Measurements from ENCODE around the gene HOXB9.

The HOXB9 gene

DNA sequence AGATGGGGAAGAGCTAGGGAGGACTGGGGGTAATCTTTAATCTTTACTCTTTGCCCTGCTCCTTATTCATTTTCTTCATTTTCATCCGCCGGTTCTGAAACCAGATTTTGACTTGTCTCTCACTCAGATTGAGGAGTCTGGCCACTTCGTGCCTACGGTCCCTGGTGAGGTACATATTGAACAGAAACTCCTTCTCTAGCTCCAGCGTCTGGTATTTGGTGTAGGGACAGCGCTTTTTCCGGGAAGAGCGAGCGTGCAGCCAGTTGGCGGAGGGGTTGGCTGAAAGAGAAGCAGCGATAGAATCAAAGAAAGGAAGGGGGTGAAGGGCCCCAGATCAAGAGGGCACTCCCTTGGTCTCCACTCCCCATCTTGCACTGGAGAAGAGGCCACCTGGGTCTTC lies 3.3 kb downstream of the HOXB9 start:
- H3K27me3 ChIP-seq = peaks cover 100% of the 10 kb centered on the region in 11 experiments
- no peak for TF ChIP-seq Cebpa-rat (IDR thresholded peaks at IDR 0.05)

DNA sequence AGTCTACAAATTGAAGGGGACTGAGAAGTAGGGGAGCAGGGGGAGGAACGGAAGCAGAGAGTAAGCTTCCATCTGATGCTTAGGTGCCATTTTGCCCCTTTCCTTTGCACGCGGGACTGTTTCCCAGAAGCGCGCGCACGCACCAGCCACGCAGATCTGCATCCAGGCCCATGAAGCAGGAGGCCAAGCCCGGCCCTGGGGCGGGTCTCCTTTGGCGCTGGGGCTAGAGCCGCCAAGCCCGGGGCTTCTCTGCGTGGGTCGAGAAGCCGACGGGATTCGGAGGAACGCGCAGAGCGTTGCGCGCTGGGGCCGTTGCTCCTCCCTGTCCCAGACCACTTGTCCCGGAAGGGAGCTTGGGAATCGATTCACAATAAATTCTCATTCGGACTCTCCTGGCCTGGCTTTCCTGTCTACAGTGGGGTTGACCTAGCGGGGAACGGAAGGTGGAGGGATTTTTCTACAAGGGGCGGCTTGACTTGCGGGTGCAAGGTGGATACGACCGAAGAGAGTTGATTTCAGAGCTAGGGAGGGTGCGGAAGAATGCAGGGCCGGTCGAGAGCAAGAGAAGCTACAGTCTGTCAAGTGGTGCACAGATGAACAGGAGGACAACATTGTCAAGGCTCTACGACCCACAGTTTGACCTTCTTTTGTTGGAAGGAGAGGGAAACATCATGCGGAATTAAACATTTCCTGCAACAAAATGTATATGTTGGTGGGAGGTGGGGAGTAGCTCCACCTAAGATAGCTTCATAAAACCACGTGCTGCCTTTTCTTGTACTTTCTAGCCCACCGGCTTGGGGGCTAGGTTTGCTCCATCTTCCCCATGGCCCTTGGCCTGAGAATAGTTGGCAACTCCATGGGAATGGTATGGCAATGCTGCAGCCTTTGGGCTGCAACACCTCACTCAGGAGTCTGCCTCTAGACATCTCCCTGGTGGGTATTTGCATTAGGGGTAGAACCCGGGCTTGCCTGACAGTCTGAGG lies 4.5 kb downstream of the HOXB9 start:
- Histone ChIP-seq H4K20me1 (peaks cover 0 to 96% (median 92%) of the 10 kb centered on the region in 11 experiments; a peak in 18 of 22 replicates), H3K4me2 (no peak overlapping the region), H3K27ac (no peak overlapping the region), H3K4me1 (peaks cover 9 to 16% (median 14%) of the 10 kb centered on the region in 10 experiments; a peak in 13 of 20 replicates), H3K4me3 (no peak overlapping the region), H3K9ac (no peak overlapping the region), H3K9me3 (replicated peaks in 1 of 11) (no peaks in the 10 kb centered on the region), H3K36me3 (no peaks in the 10 kb centered on the region), H3K27me3 (peaks cover 100% of the 10 kb centered on the region in 11 experiments)
- no peak for TF ChIP-seq Cebpa-rat (IDR thresholded peaks at IDR 0.05)

More for the DNA sequence above, 3.3 kb downstream of the HOXB9 start:
- H3K27ac ChIP-seq = no peak overlapping the region
- no peaks in the 10 kb centered on the region for H3K9me3 ChIP-seq (replicated peaks in 1 of 11)
- no peak overlapping the region for H3K9ac ChIP-seq
- no peak overlapping the region for H3K4me2 ChIP-seq
- peaks cover 0 to 96% (median 92%) of the 10 kb centered on the region in 11 experiments; a peak in 18 of 22 replicates for H4K20me1 ChIP-seq
- no peak overlapping the region for H3K4me3 ChIP-seq
- no peaks in the 10 kb centered on the region for H3K36me3 ChIP-seq
- peaks cover 9 to 18% (median 14%) of the 10 kb centered on the region in 10 experiments; a peak in 13 of 20 replicates for H3K4me1 ChIP-seq

DNA sequence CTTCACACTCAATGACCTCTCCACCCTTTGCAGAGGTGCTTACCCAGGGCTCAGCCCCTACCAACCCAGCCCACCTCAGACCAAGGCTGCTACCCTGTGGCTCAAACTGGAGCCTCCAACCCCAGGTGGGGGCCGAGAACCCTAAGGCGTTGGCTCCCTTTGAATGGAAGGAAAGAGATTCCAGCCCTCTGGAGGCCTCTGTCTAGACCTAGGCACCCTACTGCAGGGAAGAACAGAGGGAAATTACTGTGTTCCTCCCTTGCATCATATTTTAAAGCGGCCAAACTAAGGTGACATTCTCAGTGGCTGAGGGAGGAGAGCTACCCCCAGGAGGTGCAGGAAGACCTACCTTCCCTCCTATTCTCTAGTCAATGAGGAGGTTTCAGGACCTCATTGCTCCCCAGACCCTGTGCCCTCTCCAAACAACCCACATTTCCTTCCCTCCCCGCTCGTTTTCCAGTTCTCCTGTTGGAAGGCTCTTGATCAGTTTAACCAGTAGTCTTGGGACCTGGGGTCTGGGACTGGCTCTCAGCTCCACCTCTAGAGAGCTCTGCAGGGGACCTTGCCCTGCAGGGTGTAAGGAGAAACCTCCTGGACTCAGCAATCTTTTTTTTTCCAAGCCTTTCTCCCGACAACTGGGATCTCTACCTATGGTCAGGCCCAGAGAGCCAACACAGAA lies 5.6 kb downstream of the HOXB9 start:
- H3K4me1 ChIP-seq = peaks cover 5 to 10% (median 9%) of the 10 kb centered on the region in 10 experiments; a peak in 13 of 20 replicates
- no peaks in the 10 kb centered on the region for H3K36me3 ChIP-seq
- H3K9ac ChIP-seq = no peak overlapping the region
- H3K4me3 ChIP-seq = no peak overlapping the region
- no peaks in the 10 kb centered on the region for H3K9me3 ChIP-seq (replicated peaks in 1 of 11)
- H3K27me3 ChIP-seq = peaks cover 100% of the 10 kb centered on the region in 11 experiments
- no peak overlapping the region for H3K27ac ChIP-seq
- no peak overlapping the region for H3K4me2 ChIP-seq
- TF ChIP-seq Cebpa-rat (IDR thresholded peaks at IDR 0.05) = no peak
- H4K20me1 ChIP-seq = peaks cover 0 to 97% (median 94%) of the 10 kb centered on the region in 11 experiments; a peak in 18 of 22 replicates

DNA sequence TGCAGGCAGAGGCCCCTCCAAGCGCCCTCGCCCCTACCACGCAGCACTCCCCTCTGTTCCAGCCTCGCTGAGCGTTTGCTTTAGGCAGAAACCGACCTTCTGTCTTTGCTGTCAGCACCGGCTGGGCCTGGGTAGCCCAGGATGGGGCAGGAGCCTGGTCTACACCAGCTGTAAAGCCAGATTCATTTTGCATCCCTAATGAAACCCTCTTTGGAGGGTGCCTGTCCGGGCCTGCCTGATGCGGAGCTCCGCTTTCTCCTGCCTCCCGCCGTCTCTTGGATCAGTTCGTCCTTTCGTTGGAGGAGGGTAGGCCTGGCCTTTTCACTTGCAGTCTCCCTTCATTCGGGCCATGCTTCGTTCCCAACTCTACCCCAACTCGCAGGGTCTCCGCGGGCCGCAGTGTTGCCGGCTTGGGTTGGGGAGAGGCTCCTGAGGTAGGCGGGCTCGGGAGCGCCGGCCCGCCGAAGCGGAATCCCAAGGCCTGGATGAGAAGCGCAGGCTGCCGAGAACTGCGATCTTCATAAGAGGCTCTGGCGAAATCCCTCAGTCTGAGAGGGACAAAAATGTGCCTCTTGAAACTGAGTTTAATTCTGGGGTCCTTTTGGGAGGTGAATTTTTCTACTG lies 6.2 kb downstream of the HOXB9 start:
- Histone ChIP-seq H3K9me3 (replicated peaks in 1 of 11) (no peaks in the 10 kb centered on the region), H3K4me2 (no peak overlapping the region), H3K27ac (no peak overlapping the region), H3K36me3 (no peaks in the 10 kb centered on the region), H3K27me3 (peaks cover 100% of the 10 kb centered on the region in 11 experiments), H4K20me1 (peaks cover 0 to 97% (median 89%) of the 10 kb centered on the region in 11 experiments; a peak in 18 of 22 replicates), H3K4me3 (no peak overlapping the region), H3K4me1 (peaks cover 0 to 3% (median 2%) of the 10 kb centered on the region in 10 experiments; a peak in 9 of 20 replicates), H3K9ac (no peak overlapping the region)
- no peak for TF ChIP-seq Cebpa-rat (IDR thresholded peaks at IDR 0.05)

DNA sequence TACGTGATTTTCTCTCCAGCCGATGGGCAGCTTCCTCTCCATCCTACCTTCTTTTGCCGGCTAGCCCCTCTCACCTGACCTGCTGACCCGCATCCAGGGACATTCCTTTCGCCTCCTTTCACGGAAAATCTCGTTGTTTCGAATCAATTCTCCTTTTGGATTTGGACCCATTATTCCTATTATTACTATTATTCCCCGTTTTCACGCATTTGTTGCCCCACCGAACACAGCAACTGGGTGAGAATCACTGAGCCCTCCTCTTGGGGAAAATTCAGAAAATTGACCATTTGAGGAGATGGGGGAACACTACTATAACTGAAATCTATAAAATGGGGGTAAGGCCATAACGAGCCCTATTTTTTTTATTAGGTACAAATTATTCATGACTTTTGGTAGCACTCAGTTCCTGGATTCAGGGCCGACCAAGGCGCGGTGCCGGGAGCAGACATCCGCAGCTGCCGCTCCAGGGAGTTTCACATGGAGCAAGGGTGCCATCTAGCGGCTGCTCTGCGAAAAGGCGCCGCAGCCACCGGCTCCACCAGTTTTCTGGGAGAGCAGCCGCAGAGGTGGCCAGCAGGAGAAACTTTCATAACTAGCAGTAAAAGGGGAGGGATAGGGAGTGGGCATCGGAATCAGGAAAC lies 7.8 kb downstream of the HOXB9 start:
- no peak overlapping the region for H3K4me2 ChIP-seq
- H3K27ac ChIP-seq = no peak overlapping the region
- no peaks in the 10 kb centered on the region; a peak in 1 of 20 replicates for H3K4me1 ChIP-seq
- peaks cover 0 to 93% (median 83%) of the 10 kb centered on the region in 11 experiments; a peak in 19 of 22 replicates for H4K20me1 ChIP-seq
- no peak for TF ChIP-seq Cebpa-rat (IDR thresholded peaks at IDR 0.05)
- H3K9me3 ChIP-seq (replicated peaks in 1 of 11) = no peaks in the 10 kb centered on the region
- no peak overlapping the region for H3K9ac ChIP-seq
- H3K27me3 ChIP-seq = peaks cover 100% of the 10 kb centered on the region in 11 experiments
- no peak overlapping the region for H3K4me3 ChIP-seq
- H3K36me3 ChIP-seq = no peaks in the 10 kb centered on the region

DNA sequence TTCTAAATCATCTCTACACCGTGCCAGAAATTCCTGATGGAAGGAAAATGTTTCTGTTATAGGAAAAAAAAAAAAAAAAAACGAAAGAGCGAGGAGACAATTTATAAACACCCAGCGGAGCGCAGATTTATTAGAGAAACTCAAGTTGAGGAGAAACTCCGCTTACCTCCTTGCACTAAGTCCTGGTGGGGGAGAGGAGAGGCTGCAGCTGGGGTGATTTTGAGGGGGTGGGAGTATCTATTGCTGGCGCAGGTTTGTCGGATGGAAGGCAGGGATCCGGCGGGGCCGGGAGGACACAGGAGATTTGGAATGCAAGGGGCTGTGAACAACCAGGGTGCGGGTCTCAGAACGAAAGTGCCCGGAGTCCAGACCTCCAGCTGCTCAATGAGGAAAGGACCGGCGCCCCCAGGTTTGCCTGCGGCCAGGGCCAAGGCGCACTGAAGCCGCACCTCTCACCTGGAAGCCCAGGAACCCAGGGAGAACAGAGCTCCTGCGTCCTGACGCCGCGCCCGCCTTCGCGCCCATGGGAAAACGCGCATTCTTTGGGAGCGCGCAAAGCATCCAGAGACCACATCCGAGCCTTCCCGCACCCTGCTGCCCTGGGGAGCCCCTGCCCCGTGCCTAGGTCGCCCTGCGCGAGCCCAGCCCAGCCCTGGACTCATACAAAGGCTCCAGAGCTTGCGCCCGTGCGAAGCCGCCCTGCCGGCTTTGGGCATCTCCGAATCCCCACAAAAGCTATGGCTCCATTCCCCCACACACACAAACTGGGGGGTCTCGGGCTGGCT lies 8.5 kb downstream of the HOXB9 start:
- Histone ChIP-seq H3K4me1 (peaks cover 0 to 5% (median 0%) of the 10 kb centered on the region in 10 experiments; a peak in 2 of 20 replicates), H3K36me3 (no peaks in the 10 kb centered on the region), H3K9me3 (replicated peaks in 1 of 11) (no peaks in the 10 kb centered on the region), H3K27ac (no peak overlapping the region), H3K27me3 (peaks cover 100% of the 10 kb centered on the region in 11 experiments), H3K4me2 (no peak overlapping the region), H3K9ac (no peak overlapping the region), H4K20me1 (peaks cover 0 to 93% (median 81%) of the 10 kb centered on the region in 11 experiments; a peak in 19 of 22 replicates), H3K4me3 (no peak overlapping the region)
- no peak for TF ChIP-seq Cebpa-rat (IDR thresholded peaks at IDR 0.05)

DNA sequence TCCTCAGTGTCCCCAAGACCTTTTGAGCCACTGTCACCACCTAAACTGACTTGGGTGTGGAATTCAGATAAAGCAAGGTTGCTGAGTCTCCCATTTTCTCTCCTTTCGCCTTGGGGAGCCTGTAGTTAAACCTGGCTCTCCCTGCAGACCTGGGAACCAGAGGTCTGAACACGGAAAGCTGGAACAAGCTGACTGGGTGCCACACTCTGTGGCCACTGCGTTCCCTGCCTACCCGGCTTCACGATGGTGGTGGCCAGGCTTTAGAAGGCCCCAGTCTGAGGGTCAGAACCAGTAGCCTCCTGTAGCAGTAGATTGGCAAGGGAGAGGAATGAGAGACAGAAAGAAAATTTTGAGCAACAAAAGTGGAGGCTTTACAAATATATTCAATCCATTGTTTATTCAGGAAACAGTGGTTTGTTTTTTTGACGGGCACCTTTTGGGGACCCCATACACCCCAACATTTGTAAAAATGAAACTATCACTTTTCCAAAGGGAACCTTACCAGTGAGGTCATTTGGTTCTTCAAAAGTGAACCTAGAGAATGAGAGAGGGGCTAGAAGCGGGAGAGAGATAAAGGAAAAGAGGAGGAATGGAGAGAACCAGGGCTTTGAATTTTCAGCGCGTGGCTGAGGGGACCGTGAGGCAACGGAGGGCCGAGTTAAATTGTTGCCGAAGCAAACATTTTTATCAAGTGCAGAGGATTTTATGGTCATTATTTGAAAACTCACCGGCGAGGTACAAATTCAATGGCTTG lies 9.3 kb downstream of the HOXB9 start:
- no peak for TF ChIP-seq Cebpa-rat (IDR thresholded peaks at IDR 0.05)
- H3K4me2 ChIP-seq = no peak overlapping the region
- H3K4me3 ChIP-seq = no peak overlapping the region
- peaks cover 0 to 10% (median 1%) of the 10 kb centered on the region in 10 experiments; a peak in 7 of 20 replicates for H3K4me1 ChIP-seq
- no peaks in the 10 kb centered on the region for H3K9me3 ChIP-seq (replicated peaks in 1 of 11)
- H3K9ac ChIP-seq = no peak overlapping the region
- H3K27me3 ChIP-seq = peaks cover 100% of the 10 kb centered on the region in 11 experiments
- peaks cover 0 to 93% (median 81%) of the 10 kb centered on the region in 11 experiments; a peak in 19 of 22 replicates for H4K20me1 ChIP-seq
- H3K27ac ChIP-seq = no peak overlapping the region
- no peaks in the 10 kb centered on the region for H3K36me3 ChIP-seq
